ENCODE results near the gene ZNF438. TPM values are rescaled to one million over a fixed set of nuclear protein-coding genes. Genes with fewer than 3 reads are reported as not detected.

ZNF438 gene
- total RNA-seq, 4 donors from 2014 or later, result 17.6 to 34.8 (median 23.6) TPM

- TF ChIP-seq CTCF (IDR thresholded peaks at IDR 0.05; ENCODE audit: low read depth), result no peak
Observed at GRCh38 chr10:30917789-30918188, 113.9 kb downstream of the ZNF438 start.

GRCh38 chr10:30917067-30917466 is 114.6 kb downstream of the ZNF438 start:
- no peak for TF ChIP-seq CTCF (IDR thresholded peaks at IDR 0.05; ENCODE audit: low read depth)

GRCh38 chr10:30915146-30915545 is 116.5 kb downstream of the ZNF438 start:
- no peak for TF ChIP-seq CTCF (IDR thresholded peaks at IDR 0.05; ENCODE audit: low read depth)

- no peak for TF ChIP-seq CTCF (IDR thresholded peaks at IDR 0.05; ENCODE audit: low read depth)
Observed at GRCh38 chr10:30911303-30911863, 120.3 kb downstream of the ZNF438 start.

- no peak for TF ChIP-seq CTCF (IDR thresholded peaks at IDR 0.05; ENCODE audit: low read depth)
Observed at GRCh38 chr10:30903397-30904138, 128.1 kb downstream of the ZNF438 start.

- no peak for TF ChIP-seq CTCF (IDR thresholded peaks at IDR 0.05; ENCODE audit: low read depth)
Observed at GRCh38 chr10:30902621-30903396, 128.9 kb downstream of the ZNF438 start.

- no peak for TF ChIP-seq CTCF (IDR thresholded peaks at IDR 0.05; ENCODE audit: low read depth)
Observed at GRCh38 chr10:30898964-30899363, 132.7 kb downstream of the ZNF438 start.
